GM12878 (cell line): ENCODE data around the gene SMTNL2. TPM values are rescaled to one million over a fixed set of nuclear protein-coding genes. Genes with fewer than 3 reads are reported as not detected.

Source experiments
- ATAC-seq: fragments of 200-7000 bp; cut with Tn5 transposase; 3 replicates; pipeline ENCODE4 v1.9.1; 2020; ENCODE audit warnings: mild to moderate bottlenecking, moderate library complexity
- BruUV-seq: library from RNA; stranded (reverse); fragments of 400-500 nt; replicated peaks from 2 replicates; lab custom pipeline; 2021; lab: Mats Ljungman, UMichigan
- CTCF ChIA-PET: fragments of 300-600 bp; sonication (Branson Sonifier 250); formaldehyde crosslinking; extraction: SDS; loops from one replicate; lab custom pipeline; 2021; ENCODE audit warnings: inconsistent platforms; lab: Yijun Ruan, JAX
- POLR2A ChIA-PET: fragments of 350-600 bp; formaldehyde crosslinking; extraction: SDS; loops from one replicate; lab custom pipeline; 2021; ENCODE audit warnings: inconsistent platforms; lab: Charles Lee
- RAD21 ChIA-PET: fragments of 300-600 bp; sonication (Branson Sonifier 250); formaldehyde crosslinking; loops from one replicate; lab custom pipeline; 2023; ENCODE audit warnings: antibody characterized with exemption; ENCODE audit not compliant: unreplicated experiment; lab: Charles Lee
- SMC1A ChIA-PET: fragments of 300-600 bp; sonication (Branson Sonifier 250); formaldehyde crosslinking; loops from one replicate; lab custom pipeline; 2023; ENCODE audit not compliant: unreplicated experiment, uncharacterized antibody; lab: Charles Lee
- DNase-seq: peaks from one replicate; pipeline ENCODE4 v3.0.0-alpha.2; 2011; ENCODE audit warnings: low read depth, low spot score
- FAIRE-seq: peaks from 3 replicates; lab custom pipeline; 2011; peaks lifted over from hg19 to GRCh38; lab: Jason Lieb, UNC
- H2AFZ ChIP-seq: 2 replicates; pipeline ENCODE4 v1.6.0; 2011; ENCODE audit warnings: low read depth, low read length, control low read depth; ENCODE audit not compliant: control insufficient read depth
- H3K27ac ChIP-seq: 2 replicates; pipeline ENCODE4 v1.5.1; 2011; ENCODE audit warnings: control low read depth; ENCODE audit not compliant: control insufficient read depth, insufficient read depth
- H3K27me3 ChIP-seq, 2 experiments: replicated peaks in 1 of 2; 2 replicates each; pipeline versions ENCODE4 v1.6.0 to v1.6.1; 2011; ENCODE audit warnings: low read length in 1 of 2; ENCODE audit not compliant: control insufficient read depth in 2 of 2, insufficient read depth in 2 of 2
- H3K36me3 ChIP-seq, 2 experiments: 2 replicates each; pipeline ENCODE4 v1.5.1; 2011; ENCODE audit warnings: low read length in 1 of 2; ENCODE audit not compliant: control insufficient read depth in 2 of 2, insufficient read depth in 2 of 2
- H3K4me1 ChIP-seq: 2 replicates; pipeline ENCODE4 v1.6.1; 2011; ENCODE audit warnings: mild to moderate bottlenecking, low read length, moderate library complexity, mixed read lengths; ENCODE audit not compliant: control insufficient read depth, insufficient read depth
- H3K4me2 ChIP-seq: 2 replicates; pipeline ENCODE4 v1.6.0; 2011; ENCODE audit warnings: control low read depth; ENCODE audit not compliant: control insufficient read depth, insufficient read depth
- H3K4me3 ChIP-seq: fragments of 200-600 bp; sonication (generic); 2 replicates; pipeline ENCODE4 v1.5.1; 2016
- H3K79me2 ChIP-seq: 2 replicates; pipeline ENCODE4 v1.6.0; 2011; ENCODE audit warnings: low read length; ENCODE audit not compliant: control insufficient read depth, insufficient read depth
- H3K9ac ChIP-seq: 2 replicates; pipeline ENCODE4 v1.8.0; 2011; ENCODE audit warnings: low read length, control low read depth, mixed read lengths; ENCODE audit not compliant: control insufficient read depth, insufficient read depth
- H3K9me3 ChIP-seq: replicated peaks from 3 replicates; pipeline ENCODE4 v1.5.1; 2011; ENCODE audit warnings: mild to moderate bottlenecking, low read length; ENCODE audit not compliant: control insufficient read depth, insufficient read depth
- H4K20me1 ChIP-seq: 2 replicates; pipeline ENCODE4 v1.6.0; 2011; ENCODE audit not compliant: control insufficient read depth, insufficient read depth
- BMI1 ChIP-seq: fragments of 450-650 bp; IDR thresholded peaks from 2 replicates; pipeline ENCODE4 v1.6.1; 2016; ENCODE audit warnings: mild to moderate bottlenecking, moderate library complexity, borderline replicate concordance
- CBFB ChIP-seq: IDR thresholded peaks from 2 replicates; pipeline ENCODE4 v1.6.1; 2016; ENCODE audit warnings: antibody characterized with exemption, low read depth
- E4F1 ChIP-seq: fragments of 450-650 bp; IDR thresholded peaks from 2 replicates; pipeline ENCODE4 v1.6.1; 2018; ENCODE audit warnings: borderline replicate concordance, mild to moderate bottlenecking; ENCODE audit not compliant: partially characterized antibody
- IKZF2 ChIP-seq, 2 experiments: fragments of 450-650 bp; IDR thresholded peaks; 2 replicates each; pipeline ENCODE4 v1.6.1; 2017; ENCODE audit warnings: mild to moderate bottlenecking in 2 of 2, moderate library complexity in 2 of 2
- KAT2A ChIP-seq: conservative IDR thresholded peaks from 2 replicates; pipeline ENCODE4 v1.6.1; 2011; ENCODE audit warnings: low read depth, low read length; ENCODE audit not compliant: control insufficient read depth
- PKNOX1 ChIP-seq: fragments of 450-650 bp; IDR thresholded peaks from 2 replicates; pipeline ENCODE4 v1.6.1; 2016; ENCODE audit warnings: mild to moderate bottlenecking
- RB1 ChIP-seq: fragments of 450-650 bp; formaldehyde crosslinking; IDR thresholded peaks from 2 replicates; pipeline ENCODE4 v1.6.1; 2017; ENCODE audit warnings: mild to moderate bottlenecking, borderline replicate concordance
- RELA ChIP-seq: fragments of 450-650 bp; IDR thresholded peaks from 2 replicates; pipeline ENCODE4 v1.8.0; 2014; ENCODE audit warnings: borderline replicate concordance; ENCODE audit not compliant: partially characterized antibody
- RUNX3 ChIP-seq: IDR thresholded peaks from 2 replicates; pipeline ENCODE4 v1.6.1; 2012; ENCODE audit warnings: low read length, inconsistent platforms
- SIX5 ChIP-seq: IDR thresholded peaks from 2 replicates; pipeline ENCODE4 v1.6.1; 2011; ENCODE audit warnings: mild to moderate bottlenecking, low read depth, low read length, moderate library complexity; ENCODE audit not compliant: severe bottlenecking
- ZNF217 ChIP-seq: fragments of 450-650 bp; IDR thresholded peaks from 2 replicates; pipeline ENCODE4 v1.6.1; 2017; ENCODE audit warnings: antibody characterized with exemption, mild to moderate bottlenecking
- ZNF274 ChIP-seq: IDR thresholded peaks from one replicate; pipeline ENCODE4 v1.8.0; 2011; ENCODE audit not compliant: insufficient read length, insufficient read depth
- WGBS: methylation state at CpG from one replicate; pipeline ENCODE4 v1.1.6; 2016; ENCODE audit warnings: low lambda C conversion rate; ENCODE audit not compliant: insufficient replicate concordance, insufficient coverage; ENCODE audit errors: missing lambda C conversion rate; 5-methylcytosine and 5-hydroxymethylcytosine counted together
- in situ Hi-C: fragments of 300-500 bp; cut with MboI; formaldehyde crosslinking; loops from 9 replicates; pipeline ENCODE4 v1.14.3; 2018; ENCODE audit warnings: mixed read lengths
- intact Hi-C: fragments of 100-400 bp; cut with micrococcal nuclease; formaldehyde crosslinking; loops from one replicate; pipeline ENCODE4 v1.14.2; 2022; ENCODE audit not compliant: unreplicated experiment
- polyA plus RNA-seq, 11 experiments: library from polyadenylated mRNA; depleted of rRNA in 4 of 11; unstranded in 6 of 11; stranded (reverse) in 5 of 11; fragments of >200 nt; fragmentation: Nextera tagmentation in 4 of 11; fragmentation: Illumina TruSeq in 1 of 11; extraction: Ambion mirVana in 4 of 11; extraction: Trizol in 1 of 11; gene quantifications; 1 replicate in 1 of 11; 2 replicates in 10 of 11; pipeline versions ENCODE4 v1.2.1 to v1.2.3, GENCODE V29; 2011 to 2016; ENCODE audit warnings: inconsistent platforms in 2 of 11, missing spikeins in 2 of 11, low read depth in 1 of 11
- total RNA-seq, 4 experiments: library from RNA; depleted of rRNA in 3 of 4; stranded (reverse); fragments of >200 nt in 3 of 4; fragmentation: Illumina TruSeq in 1 of 4; extraction: Trizol in 1 of 4; gene quantifications; 2 replicates each; pipeline versions ENCODE4 v1.2.1 to v1.2.3, GENCODE V29; 2013 to 2021

The SMTNL2 gene
- total and polyA plus RNA-seq, 10 of the 15 experiments (the other 5 are each of a cell fraction or from before 2014, with no cell fraction given) = not detected

GRCh38 chr17:4610162-4610561, 25.8 kb downstream of the SMTNL2 start:
- no peak overlapping the region for H3K27ac ChIP-seq
- no peak overlapping the region for H3K9ac ChIP-seq
- no peaks in the 10 kb centered on the region for H3K9me3 ChIP-seq
- no TSS peak for BruUV-seq
- TF ChIP-seq CBFB = no peak
- no peak for TF ChIP-seq KAT2A
- TF ChIP-seq BMI1 = no peak
- no peak for TF ChIP-seq ZNF274
- no peak for TF ChIP-seq IKZF2 (IDR thresholded peaks at IDR 0.05)
- TF ChIP-seq PKNOX1 = no peak
- TF ChIP-seq RUNX3 = no peak
- TF ChIP-seq RB1 = no peak
- no peak for TF ChIP-seq ZNF217
- no peak for TF ChIP-seq E4F1
- no peak for TF ChIP-seq SIX5
- TF ChIP-seq RELA = no peak
- peaks cover 0 to 3% of the 10 kb centered on the region in 2 experiments; a peak in 2 of 4 replicates for H3K27me3 ChIP-seq
- no peaks in the 10 kb centered on the region for H4K20me1 ChIP-seq
- no peaks in the 10 kb centered on the region for H3K36me3 ChIP-seq
- intact Hi-C loops = no loop called here
- FAIRE-seq (no peak), DNase-seq (no peak), ATAC-seq (no peak)
- ChIA-PET SMC1A (interaction anchor here (1.0 kb wide), 1 partner anchor 17 kb away, joined by 4 read pairs; no protein-coding TSS in a partner anchor), RAD21 (no interaction called here), POLR2A (no interaction called here), CTCF (interaction anchor here (1.1 kb wide), 1 partner anchor 48 kb away, joined by 3 read pairs; no protein-coding TSS in a partner anchor)
- H3K4me2 ChIP-seq = no peak overlapping the region
- no peak overlapping the region for H3K4me3 ChIP-seq
- no peaks in the 10 kb centered on the region for H3K4me1 ChIP-seq
- whole genome bisulfite sequencing = 53% methylated on average over 5 of the region's 5 CpGs
- H3K79me2 ChIP-seq = no peaks in the 10 kb centered on the region
- in situ Hi-C loops = no loop called here
- no peak overlapping the region for H2AFZ ChIP-seq
